ENCODE results near the gene SGPP2. TPM values are rescaled to one million over a fixed set of nuclear protein-coding genes. Genes with fewer than 3 reads are reported as not detected.

The SGPP2 gene
- total RNA-seq, 2 donors from 2014 or later: 2.1 to 13.0 TPM

DNA sequence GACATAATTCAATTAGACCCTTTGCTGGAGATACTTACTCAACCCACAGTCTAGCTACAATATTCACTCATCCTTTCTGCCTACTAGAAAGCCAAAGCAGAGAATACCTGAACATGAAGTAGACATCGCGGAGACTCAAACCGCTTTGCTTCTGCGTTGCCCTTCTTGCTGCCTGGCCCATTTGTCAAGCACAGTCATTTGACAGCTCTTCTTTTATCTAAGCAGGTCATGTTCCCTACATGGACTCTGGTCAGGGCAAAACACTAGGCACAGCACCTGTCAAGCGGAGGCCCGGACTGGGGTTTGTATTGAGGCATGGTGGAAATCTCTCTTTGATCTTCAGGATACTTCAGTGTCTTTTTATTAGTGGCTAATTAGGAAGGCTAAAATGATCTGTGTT, 141.9 kb downstream of the SGPP2 start:
- H3K9me3 ChIP-seq: no peaks in the 10 kb centered on the region
- no peak overlapping the region for H3K4me3 ChIP-seq
- DNase-seq (ENCODE audit: low spot score): no peak
- TF ChIP-seq, protein P1, sequence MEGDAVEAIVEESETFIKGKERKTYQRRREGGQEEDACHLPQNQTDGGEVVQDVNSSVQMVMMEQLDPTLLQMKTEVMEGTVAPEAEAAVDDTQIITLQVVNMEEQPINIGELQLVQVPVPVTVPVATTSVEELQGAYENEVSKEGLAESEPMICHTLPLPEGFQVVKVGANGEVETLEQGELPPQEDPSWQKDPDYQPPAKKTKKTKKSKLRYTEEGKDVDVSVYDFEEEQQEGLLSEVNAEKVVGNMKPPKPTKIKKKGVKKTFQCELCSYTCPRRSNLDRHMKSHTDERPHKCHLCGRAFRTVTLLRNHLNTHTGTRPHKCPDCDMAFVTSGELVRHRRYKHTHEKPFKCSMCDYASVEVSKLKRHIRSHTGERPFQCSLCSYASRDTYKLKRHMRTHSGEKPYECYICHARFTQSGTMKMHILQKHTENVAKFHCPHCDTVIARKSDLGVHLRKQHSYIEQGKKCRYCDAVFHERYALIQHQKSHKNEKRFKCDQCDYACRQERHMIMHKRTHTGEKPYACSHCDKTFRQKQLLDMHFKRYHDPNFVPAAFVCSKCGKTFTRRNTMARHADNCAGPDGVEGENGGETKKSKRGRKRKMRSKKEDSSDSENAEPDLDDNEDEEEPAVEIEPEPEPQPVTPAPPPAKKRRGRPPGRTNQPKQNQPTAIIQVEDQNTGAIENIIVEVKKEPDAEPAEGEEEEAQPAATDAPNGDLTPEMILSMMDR (IDR thresholded peaks at IDR 0.05): no peak
- no peaks in the 10 kb centered on the region for H3K27me3 ChIP-seq
- no peaks in the 10 kb centered on the region for H3K4me1 ChIP-seq
- H3K36me3 ChIP-seq: peaks cover under 1% of the 10 kb centered on the region
- no peak overlapping the region for H3K27ac ChIP-seq

DNA sequence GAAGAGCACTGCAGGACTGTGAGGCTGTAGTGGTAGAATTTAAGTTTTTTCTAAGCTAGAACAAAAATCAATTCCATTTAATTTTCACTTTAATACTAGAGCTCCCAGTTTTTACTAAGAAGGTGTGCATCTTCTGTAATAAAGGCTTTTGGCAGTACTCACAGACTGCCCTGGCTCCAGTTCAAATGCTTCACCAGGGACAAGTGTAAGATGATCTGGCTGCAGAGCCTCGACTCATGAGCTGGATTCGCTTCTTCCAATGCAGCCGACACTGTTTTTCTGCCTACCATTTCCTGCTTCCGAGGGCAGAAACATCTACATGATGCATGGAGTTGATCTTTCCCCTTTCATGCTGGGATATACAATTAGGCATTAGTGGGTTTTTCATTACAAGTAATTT, 144.5 kb downstream of the SGPP2 start:
- Histone ChIP-seq H3K4me1 (peaks cover 0 to 16% of the 10 kb centered on the region in 2 donors), H3K36me3 (peaks cover 6% of the 10 kb centered on the region), H3K9me3 (no peaks in the 10 kb centered on the region), H3K4me3 (no peak overlapping the region), H3K27ac (no peak overlapping the region), H3K27me3 (no peaks in the 10 kb centered on the region)
- TF ChIP-seq, protein P1 (IDR thresholded peaks at IDR 0.05): no peak
- no peak for DNase-seq (ENCODE audit: low spot score)

DNA sequence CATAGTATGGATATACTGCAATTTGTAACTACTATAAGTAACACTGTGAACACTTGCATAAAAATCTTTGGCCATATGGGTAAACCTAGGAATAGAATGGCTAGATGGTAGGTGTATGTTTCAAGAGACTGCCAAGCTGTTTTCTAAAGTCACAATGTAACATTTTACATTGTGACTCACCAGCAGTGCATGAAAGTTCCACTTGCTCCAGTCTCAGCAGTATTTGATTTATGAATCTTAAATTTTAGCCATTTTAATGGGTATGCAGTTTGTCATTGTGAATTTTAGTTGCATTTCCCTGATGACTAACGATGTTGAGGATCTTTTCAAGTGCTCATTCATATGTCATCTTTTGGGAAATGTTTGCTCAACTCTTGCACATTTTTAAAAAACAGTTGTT, 145.5 kb downstream of the SGPP2 start:
- no peak for DNase-seq (ENCODE audit: low spot score)
- Histone ChIP-seq H3K4me1 (peaks cover 0 to 16% of the 10 kb centered on the region in 2 donors), H3K27ac (no peak overlapping the region), H3K4me3 (no peak overlapping the region), H3K36me3 (peaks cover 6% of the 10 kb centered on the region), H3K27me3 (no peaks in the 10 kb centered on the region), H3K9me3 (no peaks in the 10 kb centered on the region)
- TF ChIP-seq, protein P1 (IDR thresholded peaks at IDR 0.05): no peak

DNA sequence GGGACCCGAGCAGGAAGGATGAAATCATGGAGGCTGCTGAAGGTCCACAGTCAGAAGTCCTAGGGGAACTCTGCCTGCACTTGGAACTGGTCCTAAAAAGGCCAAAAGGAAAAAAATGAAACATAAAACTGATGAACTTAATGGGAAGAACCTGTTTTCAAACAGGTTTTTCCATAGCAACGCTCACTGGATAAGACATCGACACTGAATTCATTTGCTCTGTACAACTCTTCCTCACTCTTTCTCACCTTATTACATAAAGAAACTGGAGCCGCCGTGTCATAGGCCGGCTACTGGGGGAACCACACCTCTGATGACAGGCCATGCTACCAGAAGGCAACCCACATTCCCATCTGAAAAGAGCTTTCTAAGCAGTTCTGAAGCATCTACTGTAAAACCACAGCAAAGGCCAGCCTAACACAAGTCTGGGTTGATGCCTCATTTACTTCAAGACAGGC, 147.9 kb downstream of the SGPP2 start:
- no peaks in the 10 kb centered on the region for H3K9me3 ChIP-seq
- TF ChIP-seq, protein P1 (IDR thresholded peaks at IDR 0.05): no peak
- H3K36me3 ChIP-seq: peaks cover 6% of the 10 kb centered on the region
- DNase-seq (ENCODE audit: low spot score): no peak
- H3K4me1 ChIP-seq: peaks cover 0 to 16% of the 10 kb centered on the region in 2 donors
- H3K27ac ChIP-seq: peak overlapping the region; percentile 28 to 69
- no peak overlapping the region for H3K4me3 ChIP-seq
- H3K27me3 ChIP-seq: no peaks in the 10 kb centered on the region

- TF ChIP-seq, protein P1 (IDR thresholded peaks at IDR 0.05): no peak
- H3K4me1 ChIP-seq: peaks cover 0 to 16% of the 10 kb centered on the region in 2 donors
- no peak for DNase-seq (ENCODE audit: low spot score)
- no peaks in the 10 kb centered on the region for H3K9me3 ChIP-seq
- no peaks in the 10 kb centered on the region for H3K27me3 ChIP-seq
- no peak overlapping the region for H3K4me3 ChIP-seq
- peak overlapping the region; percentile 28 to 69 for H3K27ac ChIP-seq
- H3K36me3 ChIP-seq: peaks cover 6% of the 10 kb centered on the region
Measured at GRCh38 chr2:222572751-222573174, 148.4 kb downstream of the SGPP2 start.

DNA sequence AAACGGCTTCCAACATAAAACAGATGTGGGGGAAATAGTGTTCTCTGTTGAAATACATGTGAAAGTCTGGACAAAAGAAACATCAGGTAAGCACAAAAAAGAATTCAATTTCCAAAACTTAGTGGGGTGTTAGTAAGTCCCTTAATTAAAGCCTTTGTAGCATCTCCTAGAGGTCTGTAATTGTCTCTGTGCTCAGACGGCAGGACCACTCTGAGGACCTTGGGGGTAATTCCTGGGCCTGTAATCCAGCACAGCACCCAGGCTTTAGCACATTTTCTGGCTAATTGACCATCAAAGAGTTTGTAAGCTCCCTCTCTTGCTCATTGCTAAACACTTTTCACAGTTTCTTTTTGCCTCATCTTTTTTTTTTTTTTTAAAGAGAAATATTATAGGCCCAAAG, 151.3 kb downstream of the SGPP2 start:
- TF ChIP-seq, protein P1 (IDR thresholded peaks at IDR 0.05): no peak
- Histone ChIP-seq H3K4me1 (peaks cover 0 to 16% of the 10 kb centered on the region in 2 donors), H3K36me3 (peaks cover 6% of the 10 kb centered on the region)

More for the DNA sequence above, 151.3 kb downstream of the SGPP2 start:
- Histone ChIP-seq H3K4me3 (no peak overlapping the region), H3K27me3 (no peaks in the 10 kb centered on the region), H3K27ac (no peak overlapping the region), H3K9me3 (no peaks in the 10 kb centered on the region)
- DNase-seq (ENCODE audit: low spot score): no peak
